HG03103 (cell line): ENCODE results near the gene LRPPRC.
"Not testable (repeated sequence)": the region's sequence is repeated elsewhere in the genome, so short reads cannot be mapped to it uniquely, and the experiment has no call there.

ENCODE experiments used
- ATAC-seq: cut with Tn5 transposase; IDR thresholded peaks from one replicate; pipeline ENCODE4 v1.9.1; 2021; ENCODE audit warnings: low read depth; ENCODE audit not compliant: unreplicated experiment

The LRPPRC gene

GRCh38 chr2:43924463-43924862 is 71.3 kb downstream of the LRPPRC start:
- no peak for ATAC-seq

GRCh38 chr2:43911136-43911790 is 84.5 kb downstream of the LRPPRC start:
- ATAC-seq: not testable (repeated sequence)

- no peak for ATAC-seq
Observed at GRCh38 chr2:43906448-43907109, 89.2 kb downstream of the LRPPRC start.

GRCh38 chr2:43905871-43906270 is 89.9 kb downstream of the LRPPRC start:
- no peak for ATAC-seq

GRCh38 chr2:43905371-43905803 is 90.4 kb downstream of the LRPPRC start:
- ATAC-seq: no peak

- no peak for ATAC-seq
Observed at GRCh38 chr2:43899589-43899988, 96.2 kb downstream of the LRPPRC start.

GRCh38 chr2:43898838-43899346 is 96.9 kb downstream of the LRPPRC start:
- no peak for ATAC-seq

- ATAC-seq: no peak
Observed at GRCh38 chr2:43898134-43898837, 97.5 kb downstream of the LRPPRC start.

- no peak for ATAC-seq
Observed at GRCh38 chr2:43897492-43897891, 98.3 kb downstream of the LRPPRC start.

GRCh38 chr2:43896906-43897305 is 98.9 kb downstream of the LRPPRC start:
- no peak for ATAC-seq

- ATAC-seq: no peak
Observed at GRCh38 chr2:43894743-43895142, 101.0 kb downstream of the LRPPRC start.

GRCh38 chr2:43890855-43891254 is 104.9 kb downstream of the LRPPRC start:
- ATAC-seq: no peak

GRCh38 chr2:43889416-43889815 is 106.4 kb downstream of the LRPPRC start:
- no peak for ATAC-seq

GRCh38 chr2:43887176-43887575 is 108.6 kb downstream of the LRPPRC start:
- no peak for ATAC-seq

- no peak for ATAC-seq
Observed at GRCh38 chr2:43885132-43885632, 110.6 kb downstream of the LRPPRC start.

GRCh38 chr2:43884689-43885088 is 111.1 kb downstream of the LRPPRC start:
- no peak for ATAC-seq

GRCh38 chr2:43882312-43882711 is 113.5 kb downstream of the LRPPRC start:
- ATAC-seq: no peak

- ATAC-seq: no peak
Observed at GRCh38 chr2:43880952-43881351, 114.8 kb downstream of the LRPPRC start.

GRCh38 chr2:43880471-43880870 is 115.3 kb downstream of the LRPPRC start:
- ATAC-seq: no peak

- ATAC-seq: no peak
Observed at GRCh38 chr2:43879261-43879660, 116.5 kb downstream of the LRPPRC start.

GRCh38 chr2:43877782-43878464 is 117.9 kb downstream of the LRPPRC start:
- ATAC-seq: peak; percentile 68
